GM23338 (cell line): ENCODE data around the gene MARCOL. TPM values are rescaled to one million over a fixed set of nuclear protein-coding genes. Genes with fewer than 3 reads are reported as not detected.

Experiments used
- ATAC-seq: fragments of 200-7000 bp; cut with Tn5 transposase; 3 replicates; pipeline ENCODE4 v1.9.1; 2020
- DNase-seq: peaks from one replicate; pipeline ENCODE4 v3.0.0-alpha.2; 2015; ENCODE audit warnings: low spot score
- H2AFZ ChIP-seq: fragments of 200-600 bp; sonication (generic); 2 replicates; pipeline ENCODE4 v1.8.0; 2016; ENCODE audit warnings: antibody characterized with exemption, mild to moderate bottlenecking, moderate library complexity
- H3F3A ChIP-seq: fragments of 200-600 bp; sonication (generic); replicated peaks from 2 replicates; pipeline ENCODE4 v1.8.0; 2017; ENCODE audit warnings: antibody characterized with exemption, mixed run types, low read depth
- H3K27ac ChIP-seq: fragments of 200-600 bp; sonication (generic); 2 replicates; pipeline ENCODE4 v1.6.1; 2016; ENCODE audit warnings: low read depth
- H3K27me3 ChIP-seq: fragments of 200-600 bp; sonication (generic); 2 replicates; pipeline ENCODE4 v1.8.0; 2016; ENCODE audit warnings: mild to moderate bottlenecking, mixed run types, moderate library complexity; ENCODE audit not compliant: insufficient read depth
- H3K36me3 ChIP-seq: fragments of 200-600 bp; sonication (generic); 2 replicates; pipeline ENCODE4 v1.8.0; 2016; ENCODE audit warnings: mild to moderate bottlenecking; ENCODE audit not compliant: insufficient read depth
- H3K4me1 ChIP-seq: fragments of 200-600 bp; sonication (generic); 2 replicates; pipeline ENCODE4 v1.8.0; 2016; ENCODE audit warnings: mild to moderate bottlenecking, moderate library complexity; ENCODE audit not compliant: insufficient read depth
- H3K4me2 ChIP-seq: fragments of 200-600 bp; sonication (generic); 2 replicates; pipeline ENCODE4 v1.7.1; 2017; ENCODE audit warnings: mixed run types
- H3K4me3 ChIP-seq: fragments of 200-600 bp; sonication (generic); 2 replicates; pipeline ENCODE4 v1.6.1; 2016; ENCODE audit warnings: mixed run types
- H3K79me2 ChIP-seq: fragments of 200-600 bp; sonication (generic); replicated peaks from 2 replicates; pipeline ENCODE4 v1.8.0; 2017; ENCODE audit warnings: mild to moderate bottlenecking; ENCODE audit not compliant: insufficient read depth
- H3K9me2 ChIP-seq: fragments of 200-600 bp; sonication (generic); 2 replicates; pipeline ENCODE4 v1.8.0; 2017; ENCODE audit not compliant: insufficient read depth
- H4K20me1 ChIP-seq: fragments of 200-600 bp; sonication (generic); replicated peaks from 2 replicates; pipeline ENCODE4 v1.8.0; 2017; ENCODE audit warnings: mild to moderate bottlenecking; ENCODE audit not compliant: insufficient read depth
- H3K27ac Mint-ChIP-seq: 2 replicates; pipeline ENCODE4 v1.8.0; 2020; ENCODE audit warnings: inconsistent platforms, mild to moderate bottlenecking, moderate library complexity, mixed read lengths
- H3K27me3 Mint-ChIP-seq: 3 replicates; pipeline ENCODE4 v1.8.0; 2022; ENCODE audit warnings: low read depth, mild to moderate bottlenecking, moderate library complexity, mixed read lengths, inconsistent platforms; ENCODE audit not compliant: insufficient read depth, poor library complexity
- H3K36me3 Mint-ChIP-seq: 3 replicates; pipeline ENCODE4 v1.8.0; 2021; ENCODE audit warnings: low read depth, mild to moderate bottlenecking, inconsistent platforms, moderate library complexity, mixed read lengths
- H3K4me1 Mint-ChIP-seq: 3 replicates; pipeline ENCODE4 v1.8.0; 2020; ENCODE audit warnings: mild to moderate bottlenecking, inconsistent platforms, mixed read lengths
- H3K4me3 Mint-ChIP-seq: 3 replicates; pipeline ENCODE4 v1.8.0; 2021; ENCODE audit warnings: moderate library complexity, mild to moderate bottlenecking, inconsistent platforms, mixed read lengths
- H3K9me3 Mint-ChIP-seq: 3 replicates; pipeline ENCODE4 v1.8.0; 2020; ENCODE audit warnings: moderate library complexity, mild to moderate bottlenecking, inconsistent platforms, mixed read lengths
- CREB1 ChIP-seq: fragments of 250-450 bp; sonication (Bioruptor Pico); IDR thresholded peaks from 2 replicates; pipeline ENCODE4 v1.5.0; 2020; ENCODE audit warnings: low read depth, mild to moderate bottlenecking, moderate library complexity
- EZH2 ChIP-seq: fragments of 200-600 bp; sonication (generic); IDR thresholded peaks from one replicate; pipeline ENCODE4 v1.8.0; 2017; ENCODE audit warnings: antibody characterized with exemption, mild to moderate bottlenecking, low read depth; ENCODE audit not compliant: unreplicated experiment
- EZH2phosphoT487 ChIP-seq: fragments of 200-600 bp; sonication (generic); IDR thresholded peaks from one replicate; pipeline ENCODE4 v1.8.1; 2018; ENCODE audit warnings: antibody characterized with exemption; ENCODE audit not compliant: unreplicated experiment
- JUNB ChIP-seq: IDR thresholded peaks from one replicate; pipeline ENCODE4 v1.6.1; 2016; ENCODE audit warnings: antibody characterized with exemption; ENCODE audit not compliant: unreplicated experiment
- NANOG ChIP-seq: IDR thresholded peaks from 2 replicates; pipeline ENCODE4 v1.6.1; 2016; ENCODE audit warnings: antibody characterized with exemption, borderline replicate concordance
- POLR2AphosphoS5 ChIP-seq: IDR thresholded peaks from 2 replicates; pipeline ENCODE4 v1.6.1; 2016; ENCODE audit warnings: antibody characterized with exemption, low read depth
- STAT1 ChIP-seq: IDR thresholded peaks from one replicate; pipeline ENCODE4 v1.6.1; 2016; ENCODE audit warnings: antibody characterized with exemption; ENCODE audit not compliant: unreplicated experiment
- ZNF114 ChIP-seq: fragments of 250-450 bp; sonication (Bioruptor Pico); IDR thresholded peaks from 2 replicates; pipeline ENCODE4 v1.5.0; 2020; ENCODE audit warnings: mild to moderate bottlenecking, moderate library complexity
- ZNF331 ChIP-seq: fragments of 250-450 bp; sonication (Bioruptor Pico); IDR thresholded peaks from 2 replicates; pipeline ENCODE4 v1.5.0; 2020; ENCODE audit warnings: low read depth, mild to moderate bottlenecking, moderate library complexity
- ZNF462 ChIP-seq: fragments of 250-450 bp; sonication (Bioruptor Pico); IDR thresholded peaks from 2 replicates; pipeline ENCODE4 v1.5.0; 2020; ENCODE audit warnings: mild to moderate bottlenecking, moderate library complexity
- polyA plus RNA-seq: library from polyadenylated mRNA; unstranded; fragments of >200 nt; fragmentation: Nextera tagmentation; extraction: Ambion mirVana; gene quantifications from 2 replicates; pipeline ENCODE4 v1.2.1, GENCODE V29; 2016
- total RNA-seq: library from RNA; depleted of rRNA; stranded (reverse); fragments of >200 nt; shearing (Covaris generic); gene quantifications from 2 replicates; pipeline ENCODE4 v1.2.3, GENCODE V29; 2014
- TF ChIP-seq, protein P1 (sequence below), 2 experiments: fragments of 200-600 bp in 1 of 2; sonication (generic) in 1 of 2; conservative IDR thresholded peaks; 2 replicates each; pipeline versions ENCODE4 v1.5.1 to v1.6.1; 2016 to 2017; ENCODE audit warnings: antibody characterized with exemption in 2 of 2, low read depth in 2 of 2, mild to moderate bottlenecking in 2 of 2, moderate library complexity in 1 of 2
- TF ChIP-seq, protein P2 (sequence below): IDR thresholded peaks from 2 replicates; pipeline ENCODE4 v1.6.1; 2016; ENCODE audit warnings: antibody characterized with exemption

Gene MARCOL
- total and polyA plus RNA-seq, 2 experiments from 2014 or later = not detected

GRCh38 chr5:148221508-148221907 is 16.8 kb upstream of the MARCOL start (continued):
- TF ChIP-seq, protein P1, sequence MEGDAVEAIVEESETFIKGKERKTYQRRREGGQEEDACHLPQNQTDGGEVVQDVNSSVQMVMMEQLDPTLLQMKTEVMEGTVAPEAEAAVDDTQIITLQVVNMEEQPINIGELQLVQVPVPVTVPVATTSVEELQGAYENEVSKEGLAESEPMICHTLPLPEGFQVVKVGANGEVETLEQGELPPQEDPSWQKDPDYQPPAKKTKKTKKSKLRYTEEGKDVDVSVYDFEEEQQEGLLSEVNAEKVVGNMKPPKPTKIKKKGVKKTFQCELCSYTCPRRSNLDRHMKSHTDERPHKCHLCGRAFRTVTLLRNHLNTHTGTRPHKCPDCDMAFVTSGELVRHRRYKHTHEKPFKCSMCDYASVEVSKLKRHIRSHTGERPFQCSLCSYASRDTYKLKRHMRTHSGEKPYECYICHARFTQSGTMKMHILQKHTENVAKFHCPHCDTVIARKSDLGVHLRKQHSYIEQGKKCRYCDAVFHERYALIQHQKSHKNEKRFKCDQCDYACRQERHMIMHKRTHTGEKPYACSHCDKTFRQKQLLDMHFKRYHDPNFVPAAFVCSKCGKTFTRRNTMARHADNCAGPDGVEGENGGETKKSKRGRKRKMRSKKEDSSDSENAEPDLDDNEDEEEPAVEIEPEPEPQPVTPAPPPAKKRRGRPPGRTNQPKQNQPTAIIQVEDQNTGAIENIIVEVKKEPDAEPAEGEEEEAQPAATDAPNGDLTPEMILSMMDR (conservative IDR thresholded peaks at IDR 0.05; ENCODE audit: low read depth in 2 of 2) = no peak
- TF ChIP-seq EZH2phosphoT487 = no peak
- TF ChIP-seq STAT1 = no peak
- no peak for TF ChIP-seq JUNB
- no peak for TF ChIP-seq POLR2AphosphoS5
- TF ChIP-seq NANOG = no peak
- no peak for TF ChIP-seq ZNF331 (CRISPR knock-in tag)
- TF ChIP-seq CREB1 (CRISPR knock-in tag) = no peak
- TF ChIP-seq, protein P2, sequence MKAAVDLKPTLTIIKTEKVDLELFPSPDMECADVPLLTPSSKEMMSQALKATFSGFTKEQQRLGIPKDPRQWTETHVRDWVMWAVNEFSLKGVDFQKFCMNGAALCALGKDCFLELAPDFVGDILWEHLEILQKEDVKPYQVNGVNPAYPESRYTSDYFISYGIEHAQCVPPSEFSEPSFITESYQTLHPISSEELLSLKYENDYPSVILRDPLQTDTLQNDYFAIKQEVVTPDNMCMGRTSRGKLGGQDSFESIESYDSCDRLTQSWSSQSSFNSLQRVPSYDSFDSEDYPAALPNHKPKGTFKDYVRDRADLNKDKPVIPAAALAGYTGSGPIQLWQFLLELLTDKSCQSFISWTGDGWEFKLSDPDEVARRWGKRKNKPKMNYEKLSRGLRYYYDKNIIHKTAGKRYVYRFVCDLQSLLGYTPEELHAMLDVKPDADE = no peak

GRCh38 chr5:148224117-148224742 is 14.1 kb upstream of the MARCOL start:
- ATAC-seq = no peak
- H3K36me3 ChIP-seq = no peaks in the 10 kb centered on the region
- H3K36me3 Mint-ChIP-seq = no peaks in the 10 kb centered on the region
- no peak overlapping the region for H3K4me2 ChIP-seq
- no peaks in the 10 kb centered on the region for H3K9me3 Mint-ChIP-seq
- H3K4me1 Mint-ChIP-seq = peaks cover 3% of the 10 kb centered on the region; the same call in 1 of the 3 replicates
- no peak overlapping the region for H2AFZ ChIP-seq
- H3K79me2 ChIP-seq = no peaks in the 10 kb centered on the region
- H3K27ac Mint-ChIP-seq = no peak overlapping the region
- no peaks in the 10 kb centered on the region for H3K9me2 ChIP-seq
- H3K4me3 ChIP-seq = no peak overlapping the region
- no peaks in the 10 kb centered on the region for H3K27me3 ChIP-seq
- no peak overlapping the region for H3K27ac ChIP-seq
- DNase-seq = no peak
- no peaks in the 10 kb centered on the region for H4K20me1 ChIP-seq
- no peaks in the 10 kb centered on the region for H3F3A ChIP-seq
- no peaks in the 10 kb centered on the region for H3K27me3 Mint-ChIP-seq
- no peaks in the 10 kb centered on the region for H3K4me1 ChIP-seq
- no peak overlapping the region for H3K4me3 Mint-ChIP-seq
- TF ChIP-seq JUNB (no peak), CREB1 (CRISPR knock-in tag) (no peak), STAT1 (no peak), POLR2AphosphoS5 (no peak), ZNF462 (no peak), EZH2 (no peak), NANOG (no peak), EZH2phosphoT487 (no peak), ZNF114 (CRISPR knock-in tag) (no peak)
- TF ChIP-seq, protein P2 = no peak
